Activated naive CD4-positive, alpha-beta T cell treated with anti-CD3 and anti-CD28 coated beads for 36 hours (primary cell): ENCODE measurements around the gene ZNF888. TPM values are rescaled to one million over a fixed set of nuclear protein-coding genes. Genes with fewer than 3 reads are reported as not detected.
"Not testable (repeated sequence)": the region's sequence is repeated elsewhere in the genome, so short reads cannot be mapped to it uniquely, and the experiment has no call there.

Experiments
- CTCF ChIA-PET: fragments of 350-600 bp; sonication (Branson Sonifier 250); formaldehyde crosslinking; loops from one replicate; lab custom pipeline; 2021; ENCODE audit warnings: antibody characterized with exemption; lab: Charles Lee
- DNase-seq: peaks from one replicate; pipeline ENCODE4 v3.0.0-alpha.2; 2020
- H3K27ac Mint-ChIP-seq: one replicate; pipeline ENCODE4 v1.8.0; 2021; ENCODE audit warnings: mild to moderate bottlenecking, mixed read lengths
- H3K27me3 Mint-ChIP-seq: one replicate; pipeline ENCODE4 v1.8.0; 2021; ENCODE audit warnings: low read depth, mixed read lengths
- H3K36me3 Mint-ChIP-seq: one replicate; pipeline ENCODE4 v1.8.0; 2021; ENCODE audit warnings: low read depth, mixed read lengths
- H3K4me1 Mint-ChIP-seq: one replicate; pipeline ENCODE4 v1.8.0; 2021; ENCODE audit warnings: low read depth, mixed read lengths
- H3K4me3 Mint-ChIP-seq: one replicate; pipeline ENCODE4 v1.8.0; 2021; ENCODE audit warnings: mild to moderate bottlenecking, moderate library complexity, mixed read lengths
- H3K9me3 Mint-ChIP-seq: one replicate; pipeline ENCODE4 v1.8.0; 2021; ENCODE audit warnings: mixed read lengths
- intact Hi-C: fragments of 100-400 bp; cut with micrococcal nuclease; formaldehyde crosslinking; loops from one replicate; pipeline ENCODE4 v1.15.1; 2023
- total RNA-seq, 2 experiments: library from RNA; stranded (reverse); gene quantifications; one replicate each; pipeline ENCODE4 v1.2.3, GENCODE V29; 2021

ZNF888 gene
- total RNA-seq, 2 experiments from 2014 or later = 4.1 to 4.3 TPM

DNA sequence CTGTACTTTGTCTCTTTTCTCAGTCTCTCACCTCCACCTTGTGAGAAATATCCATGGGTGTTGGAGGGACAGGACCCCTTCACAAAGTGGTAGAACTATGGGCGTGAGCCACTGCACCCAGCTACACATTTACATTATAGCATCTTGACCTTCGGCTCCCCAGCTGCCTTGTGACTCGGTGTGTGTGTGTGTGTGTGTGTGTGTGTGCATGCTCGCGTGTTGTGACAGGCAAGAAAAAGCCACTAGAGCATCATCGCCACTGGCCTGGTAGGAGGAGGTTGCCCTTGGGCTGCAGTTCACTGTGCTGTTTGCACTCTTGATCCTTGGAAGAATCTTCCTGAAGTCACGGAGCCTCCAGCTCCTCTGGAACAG is 13.7 kb upstream of the ZNF888 start:
- H3K36me3 Mint-ChIP-seq = peaks cover 61% of the 10 kb centered on the region

GRCh38 chr19:52936151-52936953 is 13.1 kb upstream of the ZNF888 start:
- Mint-ChIP-seq H3K36me3 (peaks cover 59% of the 10 kb centered on the region), H3K27me3 (no peaks in the 10 kb centered on the region), H3K27ac (no peak overlapping the region), H3K4me1 (peaks cover 12% of the 10 kb centered on the region), H3K9me3 (peaks cover 52% of the 10 kb centered on the region), H3K4me3 (no peak overlapping the region)
- intact Hi-C loops = no loop called here
- CTCF ChIA-PET = no interaction called here
- no peak for DNase-seq

More for the DNA sequence above, 13.7 kb upstream of the ZNF888 start:
- Mint-ChIP-seq H3K27me3 (no peaks in the 10 kb centered on the region), H3K4me1 (peaks cover 18% of the 10 kb centered on the region), H3K4me3 (no peak overlapping the region), H3K9me3 (peaks cover 51% of the 10 kb centered on the region), H3K27ac (no peak overlapping the region)
- intact Hi-C loops = no loop called here
- no peak for DNase-seq
- CTCF ChIA-PET = no interaction called here

DNA sequence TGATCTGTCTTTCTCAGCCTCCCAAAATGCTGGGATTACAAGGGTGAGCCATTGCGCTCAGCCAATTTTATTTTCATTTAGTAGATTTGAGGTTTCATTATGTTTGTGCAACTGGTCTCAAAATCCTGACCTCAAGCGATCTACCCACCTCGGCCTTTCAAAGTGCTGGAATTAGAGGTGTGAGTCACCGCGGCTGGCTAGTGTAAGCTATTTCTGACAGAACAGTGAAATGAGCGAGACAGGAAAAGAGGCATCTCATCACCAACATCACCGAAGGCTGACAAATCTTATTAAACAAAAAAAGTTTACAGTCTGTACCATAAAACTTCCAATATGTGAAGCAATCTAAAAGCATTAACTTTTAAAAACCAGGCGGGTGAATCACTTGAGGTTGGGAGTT is 12.2 kb upstream of the ZNF888 start:
- CTCF ChIA-PET = no interaction called here
- intact Hi-C loops = no loop called here
- Mint-ChIP-seq H3K36me3 (peaks cover 58% of the 10 kb centered on the region), H3K27ac (no peak overlapping the region), H3K27me3 (no peaks in the 10 kb centered on the region), H3K9me3 (peaks cover 48% of the 10 kb centered on the region), H3K4me1 (peaks cover 10% of the 10 kb centered on the region), H3K4me3 (no peak overlapping the region)
- no peak for DNase-seq

- H3K27ac Mint-ChIP-seq, CTCF ChIA-PET, H3K9me3 Mint-ChIP-seq, DNase-seq, H3K4me3 Mint-ChIP-seq, intact Hi-C loops, H3K27me3 Mint-ChIP-seq: not testable (repeated sequence)
- peaks cover 34% of the 10 kb centered on the region for H3K36me3 Mint-ChIP-seq
- peaks cover 18% of the 10 kb centered on the region for H3K4me1 Mint-ChIP-seq
These were observed 1.4 kb upstream of the ZNF888 start for GRCh38 chr19:52924641-52925040.

GRCh38 chr19:52923778-52924593 is 758 bp upstream of the ZNF888 start:
- H3K4me1 Mint-ChIP-seq = peaks cover 18% of the 10 kb centered on the region
- peaks cover 28% of the 10 kb centered on the region for H3K36me3 Mint-ChIP-seq
- DNase-seq = no peak
- CTCF ChIA-PET = no interaction called here
- peaks cover 4% of the 10 kb centered on the region for H3K27me3 Mint-ChIP-seq
- intact Hi-C loops = loop anchor here (2.0 kb wide), 2 partner anchors 19 to 27 kb away; partner anchors contain the start of gene ZNF320
- peaks cover 4% of the 10 kb centered on the region for H3K9me3 Mint-ChIP-seq
- H3K4me3 Mint-ChIP-seq = peak overlapping the region; percentile 91
- H3K27ac Mint-ChIP-seq = no peak overlapping the region

GRCh38 chr19:52917531-52917930 is 5.7 kb downstream of the ZNF888 start:
- CTCF ChIA-PET = no interaction called here
- H3K9me3 Mint-ChIP-seq = peaks cover 12% of the 10 kb centered on the region
- H3K36me3 Mint-ChIP-seq = peaks cover 54% of the 10 kb centered on the region
- H3K27ac Mint-ChIP-seq = no peak overlapping the region
- DNase-seq = no peak
- H3K27me3 Mint-ChIP-seq = peaks cover 4% of the 10 kb centered on the region
- H3K4me3 Mint-ChIP-seq = no peak overlapping the region
- intact Hi-C loops = no loop called here
- peaks cover 7% of the 10 kb centered on the region for H3K4me1 Mint-ChIP-seq

GRCh38 chr19:52910648-52911047 is 12.6 kb downstream of the ZNF888 start:
- Mint-ChIP-seq H3K9me3 (peaks cover 51% of the 10 kb centered on the region), H3K4me1 (no peaks in the 10 kb centered on the region), H3K4me3 (no peak overlapping the region), H3K36me3 (peaks cover 68% of the 10 kb centered on the region), H3K27ac (no peak overlapping the region), H3K27me3 (no peaks in the 10 kb centered on the region)
- CTCF ChIA-PET = no interaction called here
- intact Hi-C loops = no loop called here
- no peak for DNase-seq

- intact Hi-C loops, H3K4me3 Mint-ChIP-seq, CTCF ChIA-PET, H3K27ac Mint-ChIP-seq, DNase-seq, H3K4me1 Mint-ChIP-seq, H3K27me3 Mint-ChIP-seq: not testable (repeated sequence)
- peaks cover 39% of the 10 kb centered on the region for H3K36me3 Mint-ChIP-seq
- peaks cover 33% of the 10 kb centered on the region for H3K9me3 Mint-ChIP-seq
These were observed 19.0 kb downstream of the ZNF888 start for GRCh38 chr19:52904052-52904780.

GRCh38 chr19:52901842-52902241 is 21.4 kb downstream of the ZNF888 start:
- DNase-seq = no peak
- Mint-ChIP-seq H3K9me3 (peaks cover 23% of the 10 kb centered on the region), H3K4me1 (peaks cover 3% of the 10 kb centered on the region), H3K36me3 (peaks cover 25% of the 10 kb centered on the region), H3K4me3 (no peak overlapping the region), H3K27me3 (no peaks in the 10 kb centered on the region), H3K27ac (no peak overlapping the region)
- intact Hi-C loops = no loop called here
- CTCF ChIA-PET = no interaction called here

DNA sequence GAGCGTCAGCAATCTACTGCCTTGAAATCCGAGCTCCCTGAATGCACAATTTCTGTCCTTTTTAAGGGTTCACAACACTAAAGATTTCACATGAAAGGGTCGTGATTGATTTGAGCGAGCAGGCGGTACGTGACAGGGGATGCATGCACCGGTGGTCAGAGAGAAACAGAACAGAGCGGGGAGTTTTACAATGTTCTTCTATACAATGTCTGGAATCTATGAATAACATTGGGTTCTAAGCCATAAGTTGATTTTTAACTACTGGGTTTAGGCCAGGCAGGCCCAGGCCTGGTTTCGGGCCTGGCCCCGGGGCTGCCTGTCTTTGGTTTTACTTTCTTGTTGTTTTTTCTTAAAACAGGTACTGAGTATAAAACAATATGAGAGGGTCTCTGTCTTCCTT is 24.6 kb downstream of the ZNF888 start:
- intact Hi-C loops, H3K4me3 Mint-ChIP-seq, H3K4me1 Mint-ChIP-seq: not testable (repeated sequence)

GRCh38 chr19:52898101-52898500 is 25.1 kb downstream of the ZNF888 start:
- CTCF ChIA-PET = no interaction called here

More for the DNA sequence above, 24.6 kb downstream of the ZNF888 start:
- H3K27me3 Mint-ChIP-seq, DNase-seq, H3K9me3 Mint-ChIP-seq, CTCF ChIA-PET, H3K27ac Mint-ChIP-seq: not testable (repeated sequence)
- H3K36me3 Mint-ChIP-seq = peaks cover 20% of the 10 kb centered on the region

More at GRCh38 chr19:52898101-52898500, 25.1 kb downstream of the ZNF888 start:
- peak overlapping the region; percentile 89 for H3K27ac Mint-ChIP-seq
- no peak for DNase-seq
- H3K4me1 Mint-ChIP-seq = peaks cover 7% of the 10 kb centered on the region
- intact Hi-C loops = no loop called here
- no peaks in the 10 kb centered on the region for H3K27me3 Mint-ChIP-seq
- H3K36me3 Mint-ChIP-seq = peaks cover 23% of the 10 kb centered on the region
- peak overlapping the region; percentile 84 for H3K4me3 Mint-ChIP-seq
- H3K9me3 Mint-ChIP-seq = peaks cover 10% of the 10 kb centered on the region
